ENCODE data around the gene VAT1.
"Not testable (repeated sequence)": the region's sequence is repeated elsewhere in the genome, so short reads cannot be mapped to it uniquely, and the experiment has no call there.

Gene VAT1

GRCh38 chr17:43021741-43022512 lies at the start of gene VAT1:
Gene VAT1 (minus strand): TSS chr17:43022385. CDS start chr17:43022322, 63 bp downstream.
- DNase-seq: peak; percentile 73

DNA sequence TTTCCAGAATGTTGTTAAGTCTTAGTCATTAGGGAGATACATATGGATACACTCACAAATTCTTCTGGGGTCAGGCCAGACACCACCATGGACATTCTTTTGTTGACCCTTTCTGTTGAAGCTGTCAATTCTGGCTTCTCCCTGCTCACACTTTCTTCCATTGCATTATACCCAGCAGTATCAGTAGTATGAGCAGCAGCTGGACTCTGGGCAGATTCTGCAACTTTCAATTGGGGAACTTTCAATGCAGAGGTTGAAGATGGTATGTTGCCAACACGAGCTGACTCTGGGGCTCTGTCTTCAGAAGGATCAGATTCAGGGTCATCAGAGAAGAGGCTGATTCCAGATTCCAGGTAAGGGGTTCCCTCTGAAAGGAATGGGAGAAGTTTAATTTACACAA lies 48.7 kb upstream of the VAT1 start:
- no peak for DNase-seq

- no peak for DNase-seq
Measured at GRCh38 chr17:43070257-43070656, 48.1 kb upstream of the VAT1 start.

GRCh38 chr17:43069368-43069898 lies 47.2 kb upstream of the VAT1 start:
- no peak for DNase-seq

DNA sequence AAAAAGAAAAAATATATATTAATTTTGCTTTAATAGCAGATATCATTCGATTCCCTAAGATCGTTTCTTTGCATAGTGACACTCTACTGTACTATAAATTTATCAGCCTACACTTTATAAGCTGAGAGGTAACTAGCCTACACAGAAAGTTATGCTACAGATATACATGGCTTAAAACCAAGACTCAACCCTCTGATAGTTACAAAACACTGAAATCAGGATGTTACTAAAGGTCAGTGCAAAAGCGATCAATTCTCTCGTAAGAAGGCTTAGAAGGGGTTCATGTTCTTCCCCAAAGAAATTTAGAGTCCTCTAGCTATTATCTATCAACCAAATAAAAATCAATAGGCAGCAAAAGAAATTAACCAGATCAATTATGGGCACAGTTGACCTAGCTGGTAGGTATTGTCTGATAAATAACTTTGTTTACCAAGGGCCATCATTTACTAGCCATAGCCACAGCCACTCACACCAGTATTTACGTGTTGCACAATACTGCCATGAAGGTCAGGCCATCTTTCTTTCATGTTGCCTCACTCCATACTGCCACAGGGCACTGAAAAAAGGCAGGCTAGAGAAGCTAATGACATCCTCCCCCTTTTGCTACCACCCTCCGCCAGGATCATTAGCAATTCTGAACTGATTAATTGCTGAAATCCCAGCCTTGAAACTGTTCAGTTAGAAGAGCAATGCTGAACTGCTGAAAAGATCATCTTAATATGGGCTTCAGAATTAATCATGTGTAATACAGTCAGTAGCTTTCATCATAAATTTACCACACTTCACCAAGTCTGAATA lies 46.6 kb upstream of the VAT1 start:
- DNase-seq: no peak

GRCh38 chr17:43062984-43063638 lies 40.9 kb upstream of the VAT1 start:
- no peak for DNase-seq

- DNase-seq: no peak
Measured at GRCh38 chr17:43056051-43056450, 33.9 kb upstream of the VAT1 start.

- not testable (repeated sequence) for DNase-seq
Measured at GRCh38 chr17:43053008-43053407, 30.8 kb upstream of the VAT1 start.

DNA sequence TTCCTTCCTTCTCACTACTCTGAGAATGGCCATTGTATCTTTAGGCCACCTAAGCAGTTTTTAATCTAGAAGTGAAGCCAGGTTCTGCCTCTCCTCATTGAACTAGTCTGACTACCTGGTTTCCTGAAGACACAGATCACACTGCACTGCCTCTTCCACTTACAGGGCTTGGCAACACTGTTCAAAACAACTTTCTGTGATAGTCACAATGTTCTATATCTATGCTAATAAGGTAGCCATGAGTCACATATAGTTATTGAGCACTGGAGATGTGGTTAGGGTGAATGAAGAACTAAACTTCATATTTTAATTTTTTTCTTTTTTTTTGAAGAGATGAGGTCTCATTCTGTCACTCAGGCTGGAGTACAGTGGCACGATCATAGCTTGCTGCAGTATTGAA lies 29.8 kb upstream of the VAT1 start:
- no peak for DNase-seq

DNA sequence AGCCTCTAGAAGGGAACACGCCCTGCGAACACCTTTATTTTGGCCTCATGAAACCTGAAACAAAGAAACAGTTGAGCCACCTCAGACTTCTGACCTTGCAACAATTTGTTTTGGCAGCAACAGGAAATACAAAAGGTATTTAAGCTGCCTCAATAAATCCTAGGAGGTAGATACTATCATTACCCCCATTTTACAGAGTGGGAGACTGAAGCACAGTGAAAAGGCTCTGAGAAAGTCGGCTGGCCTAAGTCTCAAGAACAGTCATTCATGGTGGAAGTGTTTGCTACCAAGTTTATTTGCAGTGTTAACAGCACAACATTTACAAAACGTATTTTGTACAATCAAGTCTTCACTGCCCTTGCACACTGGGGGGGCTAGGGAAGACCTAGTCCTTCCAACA lies 21.8 kb upstream of the VAT1 start:
- DNase-seq: no peak

GRCh38 chr17:43043307-43043706 lies 21.1 kb upstream of the VAT1 start:
- no peak for DNase-seq

DNA sequence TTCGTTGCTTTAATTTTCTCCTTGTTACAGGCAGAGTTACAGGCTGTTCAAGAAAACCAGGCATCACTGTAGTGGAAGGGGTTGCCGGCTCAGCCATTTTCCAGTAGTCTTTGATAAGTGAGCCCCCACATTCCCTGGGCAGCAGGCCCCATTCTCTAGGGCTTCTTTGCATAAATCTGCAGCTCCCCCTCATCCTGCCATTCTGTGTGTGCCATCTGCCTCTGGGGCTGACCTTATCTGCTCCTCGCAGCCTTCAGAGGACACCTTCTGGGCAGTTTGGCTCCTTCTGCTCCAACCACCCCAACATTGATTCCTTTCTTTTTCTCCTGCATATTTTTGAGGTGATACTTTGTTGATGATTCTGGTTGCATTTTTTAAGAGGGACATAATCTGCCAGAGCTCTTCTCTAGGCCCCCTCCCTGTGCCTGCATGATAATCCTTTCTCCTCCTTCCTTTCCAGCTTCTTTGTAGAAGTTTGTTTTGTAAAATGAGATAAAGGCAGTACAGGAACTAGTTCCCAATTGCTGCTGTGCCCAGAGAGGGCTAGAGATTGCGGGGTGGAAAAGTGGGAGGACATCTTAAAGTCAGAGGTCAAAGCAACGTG lies 19.9 kb upstream of the VAT1 start:
- DNase-seq: no peak

DNA sequence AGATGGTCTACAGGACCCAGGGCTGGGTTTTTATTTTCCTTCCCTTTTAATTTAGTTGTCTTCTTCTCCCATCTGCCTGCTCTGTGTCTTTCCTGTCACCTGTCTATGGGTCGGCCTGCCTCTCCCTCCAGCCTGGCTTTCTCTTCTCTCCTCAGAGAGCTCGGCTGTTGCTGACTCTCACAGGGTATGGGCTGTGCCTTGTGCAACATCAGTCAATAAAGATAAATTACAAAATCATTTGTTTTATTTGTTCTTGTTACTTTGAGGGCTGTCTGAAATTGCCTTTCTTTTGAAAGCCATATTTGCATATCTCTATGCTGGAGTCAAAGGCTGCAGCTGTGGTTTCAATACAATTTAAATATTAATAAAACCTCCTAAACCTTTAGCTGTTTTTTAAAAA lies 18.5 kb upstream of the VAT1 start:
- DNase-seq: no peak

DNA sequence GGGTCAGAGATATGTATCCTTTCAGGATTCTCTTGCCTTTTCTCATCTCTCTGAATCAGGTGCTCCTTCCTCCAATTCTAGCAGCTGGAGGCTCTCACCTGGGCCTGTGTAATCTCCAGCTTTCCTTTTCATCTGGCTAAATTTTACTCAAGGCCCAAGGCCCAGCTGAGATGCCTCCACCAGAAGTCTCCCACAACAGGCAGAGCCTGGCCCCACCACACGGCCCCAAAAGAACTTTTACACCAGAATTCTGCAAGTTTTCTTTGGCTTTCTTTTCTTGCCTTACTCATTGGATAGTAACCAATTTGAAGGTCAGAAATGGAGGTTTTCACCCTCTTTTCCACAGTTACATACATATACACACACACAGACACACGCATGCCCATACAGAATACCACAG lies 17.5 kb upstream of the VAT1 start:
- no peak for DNase-seq

DNA sequence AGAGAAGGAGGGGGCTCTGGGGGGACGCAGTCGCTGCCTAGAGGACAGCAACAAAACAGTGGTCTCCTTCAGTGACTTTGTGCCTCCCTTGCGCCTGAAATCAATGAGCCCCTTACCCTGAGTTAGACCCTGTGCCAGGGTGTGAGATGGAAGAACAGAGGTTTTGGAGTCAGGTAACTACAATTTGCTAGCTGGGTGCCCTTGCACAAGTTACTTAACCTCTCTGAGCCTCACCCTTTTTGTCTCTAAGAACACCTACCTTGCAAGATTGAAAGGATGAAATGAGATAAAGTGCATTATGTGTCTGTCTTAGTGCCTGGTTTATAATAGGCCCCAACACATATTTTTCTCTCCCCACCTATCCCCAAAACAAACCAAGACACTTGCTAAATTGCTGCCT lies 12.7 kb upstream of the VAT1 start:
- DNase-seq: no peak

DNA sequence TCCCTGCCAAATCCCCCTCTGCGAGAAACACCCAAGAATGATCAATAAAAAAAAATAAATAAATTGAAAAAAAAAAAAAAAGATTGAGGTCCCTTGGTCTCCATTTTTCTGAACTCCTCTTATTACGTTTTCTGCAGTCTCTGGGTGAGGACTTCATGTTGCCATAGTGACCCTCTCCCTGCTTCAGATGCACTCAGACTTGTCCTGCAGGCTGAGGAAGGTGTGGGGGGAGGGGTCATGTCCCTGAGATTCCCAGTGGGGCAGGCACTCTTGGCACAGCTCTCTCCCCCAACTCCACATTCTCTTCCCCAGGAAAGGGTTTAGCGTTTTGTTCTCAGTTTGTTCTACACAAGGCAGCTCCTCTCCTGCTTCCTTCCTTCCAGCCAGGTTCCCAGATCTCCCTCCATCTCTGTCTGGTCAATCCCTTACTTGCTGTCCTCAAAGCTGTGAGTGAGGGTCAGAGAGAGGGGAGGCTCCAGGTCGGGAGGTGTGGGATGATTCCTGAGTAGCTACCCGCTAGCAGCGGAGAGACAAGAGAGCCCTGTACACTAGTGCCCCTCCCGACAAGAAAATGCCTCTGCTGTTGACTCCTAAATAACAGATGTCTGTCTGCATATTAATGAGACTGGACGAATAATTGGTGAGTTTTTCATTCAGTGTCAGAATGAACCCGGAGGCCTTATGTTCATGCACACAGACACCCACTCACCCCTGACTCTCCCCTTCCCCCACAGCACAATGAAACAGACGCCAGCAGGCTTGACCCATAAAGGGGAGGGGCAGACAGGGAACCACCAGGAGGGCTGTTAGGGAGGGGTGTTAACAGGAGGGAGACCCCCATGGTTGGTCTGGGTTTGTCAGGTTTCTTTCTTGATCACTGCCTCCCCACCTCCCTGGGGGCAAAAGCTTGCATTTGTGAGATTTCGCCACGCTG lies 12.0 kb upstream of the VAT1 start:
- no peak for DNase-seq

DNA sequence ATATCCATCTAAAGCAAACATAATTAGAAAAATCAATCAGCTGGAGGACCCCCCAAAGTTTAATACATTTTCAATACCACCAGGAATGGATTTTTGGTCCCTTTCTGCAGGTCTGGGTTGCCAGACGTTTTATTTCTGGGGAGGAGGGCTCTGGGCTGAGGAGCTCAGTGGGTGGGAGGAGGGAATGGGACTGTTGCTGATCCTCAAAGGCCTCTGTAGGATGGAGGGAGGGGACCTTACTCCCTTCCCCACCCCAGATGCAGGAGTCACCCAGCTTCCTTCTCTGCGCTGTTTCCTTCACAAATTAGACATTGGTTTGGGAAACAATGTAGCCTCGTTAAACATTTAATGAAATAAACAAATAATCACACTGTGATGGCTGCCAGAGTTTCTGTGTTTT lies 9.5 kb upstream of the VAT1 start:
- no peak for DNase-seq

GRCh38 chr17:43030137-43030767 lies 8.1 kb upstream of the VAT1 start:
- no peak for DNase-seq

DNA sequence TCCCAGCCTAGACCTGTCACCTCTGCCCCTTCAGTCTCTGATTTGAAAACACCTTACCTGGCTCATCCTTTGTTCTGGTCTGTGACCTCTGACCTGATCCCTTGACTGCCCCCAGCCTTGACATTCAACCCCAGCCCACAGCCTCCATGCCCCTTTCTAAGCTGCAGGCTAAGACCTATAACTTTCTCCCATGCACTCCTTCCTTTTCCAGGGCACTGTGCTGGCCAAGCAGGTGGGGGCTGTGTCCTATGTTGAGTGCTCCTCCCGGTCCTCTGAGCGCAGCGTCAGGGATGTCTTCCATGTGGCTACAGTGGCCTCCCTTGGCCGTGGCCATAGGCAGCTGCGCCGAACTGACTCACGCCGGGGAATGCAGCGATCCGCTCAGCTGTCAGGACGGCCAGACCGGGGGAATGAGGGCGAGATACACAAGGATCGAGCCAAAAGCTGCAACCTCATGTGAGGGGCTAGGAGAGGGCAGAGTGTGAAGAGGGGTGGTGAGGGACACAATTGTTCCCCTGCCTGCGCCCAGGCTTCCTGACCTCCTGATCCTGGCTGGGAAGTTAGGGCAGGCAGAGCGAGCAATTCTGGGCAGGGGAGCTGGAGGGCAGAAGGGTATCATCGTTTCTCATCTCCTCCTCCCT lies 6.2 kb upstream of the VAT1 start:
- no peak for DNase-seq

DNA sequence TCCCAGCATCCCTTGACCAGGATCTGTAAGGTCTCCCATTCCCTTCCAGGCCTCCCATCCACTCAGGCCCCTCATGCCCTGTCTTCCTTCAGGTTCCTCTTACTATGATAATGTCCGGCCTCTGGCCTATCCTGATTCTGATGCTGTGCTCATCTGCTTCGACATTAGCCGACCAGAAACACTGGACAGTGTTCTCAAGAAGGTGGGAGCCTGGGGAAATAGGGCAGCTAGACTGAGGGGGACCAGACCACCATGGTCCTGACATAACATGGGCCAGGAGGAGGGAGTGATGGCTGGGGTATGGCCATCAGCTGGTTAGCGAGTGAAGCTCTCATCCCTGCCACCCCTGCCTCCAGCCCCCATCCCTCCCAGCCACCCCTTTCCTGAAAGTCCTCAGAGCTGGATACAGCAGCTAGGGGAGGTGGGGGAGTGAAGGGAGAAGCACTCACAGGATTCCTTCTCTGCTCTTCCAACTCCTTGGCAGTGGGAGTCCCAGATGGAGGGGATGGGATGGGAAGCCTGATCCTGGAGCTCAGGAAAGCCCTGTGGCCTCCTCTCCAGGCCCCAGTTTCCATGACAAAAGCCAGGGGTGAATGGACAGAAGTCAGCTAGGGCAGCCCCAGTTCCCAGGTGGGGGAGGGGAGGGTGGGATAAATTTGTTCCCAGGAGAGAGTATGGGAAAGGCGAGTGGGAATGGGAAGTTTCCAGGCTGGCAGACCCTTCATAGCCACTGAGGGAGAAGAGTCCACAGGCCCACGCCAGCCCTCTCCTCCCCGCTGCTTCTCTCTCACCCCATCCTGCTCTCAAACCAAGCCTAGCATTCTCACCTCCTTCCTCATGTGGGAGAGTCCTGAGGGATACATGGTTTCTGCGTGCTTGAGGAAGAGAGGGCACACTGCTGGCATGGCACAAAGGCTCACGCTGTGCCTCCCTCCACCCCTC lies 5.2 kb upstream of the VAT1 start:
- DNase-seq: no peak

Data from NCI-H146 (cell line).